Neural progenitor cell (in vitro differentiated cells): ENCODE results near the gene HIVEP1. TPM values are rescaled to one million over a fixed set of nuclear protein-coding genes. Genes with fewer than 3 reads are reported as not detected.

Experiments
- DNase-seq: peaks from one replicate; pipeline ENCODE4 v3.0.0-alpha.2; 2016; ENCODE audit warnings: low spot score
- H2AFZ ChIP-seq: fragments of 200-600 bp; sonication (generic); replicated peaks from 2 replicates; pipeline ENCODE4 v1.6.1; 2016; ENCODE audit warnings: antibody characterized with exemption
- H3F3A ChIP-seq: fragments of 200-600 bp; sonication (generic); 2 replicates; pipeline ENCODE4 v1.6.1; 2016; ENCODE audit warnings: antibody characterized with exemption, low read depth
- H3K27ac ChIP-seq: fragments of 200-600 bp; sonication (generic); 2 replicates; pipeline ENCODE4 v1.5.1; 2016; ENCODE audit warnings: mild to moderate bottlenecking
- H3K27me3 ChIP-seq: fragments of 200-600 bp; sonication (generic); 2 replicates; pipeline ENCODE4 v1.6.1; 2016; ENCODE audit warnings: mild to moderate bottlenecking, moderate library complexity
- H3K36me3 ChIP-seq: fragments of 200-600 bp; sonication (generic); 2 replicates; pipeline ENCODE4 v1.5.1; 2016
- H3K4me1 ChIP-seq: fragments of 200-600 bp; sonication (generic); 2 replicates; pipeline ENCODE4 v1.6.1; 2016; ENCODE audit warnings: mixed run types
- H3K4me2 ChIP-seq: fragments of 200-600 bp; sonication (generic); 2 replicates; pipeline ENCODE4 v1.6.1; 2016
- H3K4me3 ChIP-seq: fragments of 200-600 bp; sonication (generic); 2 replicates; pipeline ENCODE4 v1.5.1; 2016
- H3K79me2 ChIP-seq: fragments of 200-600 bp; sonication (generic); 2 replicates; pipeline ENCODE4 v1.6.1; 2016; ENCODE audit warnings: low read depth
- H3K9ac ChIP-seq: fragments of 200-600 bp; sonication (generic); 2 replicates; pipeline ENCODE4 v1.6.1; 2016
- H3K9me3 ChIP-seq: fragments of 200-600 bp; sonication (generic); 2 replicates; pipeline ENCODE4 v1.5.1; 2016; ENCODE audit warnings: low read depth
- H4K20me1 ChIP-seq: fragments of 200-600 bp; sonication (generic); 2 replicates; pipeline ENCODE4 v1.6.1; 2016; ENCODE audit warnings: low read depth
- H3K27ac Mint-ChIP-seq: 3 replicates; pipeline ENCODE4 v1.8.0; 2021; ENCODE audit warnings: mixed read lengths
- H3K27me3 Mint-ChIP-seq: 2 replicates; pipeline ENCODE4 v1.8.0; 2022; ENCODE audit warnings: low read depth, mild to moderate bottlenecking, inconsistent platforms, moderate library complexity, mixed read lengths; ENCODE audit not compliant: insufficient read depth
- H3K36me3 Mint-ChIP-seq: 3 replicates; pipeline ENCODE4 v1.8.0; 2021; ENCODE audit warnings: mixed read lengths
- H3K4me1 Mint-ChIP-seq: 3 replicates; pipeline ENCODE4 v1.8.0; 2021; ENCODE audit warnings: mixed read lengths
- H3K4me3 Mint-ChIP-seq: 3 replicates; pipeline ENCODE4 v1.8.0; 2021; ENCODE audit warnings: mild to moderate bottlenecking, moderate library complexity, mixed read lengths
- H3K9me3 Mint-ChIP-seq: 3 replicates; pipeline ENCODE4 v1.8.0; 2020; ENCODE audit warnings: mixed read lengths
- EZH2 ChIP-seq: fragments of 200-600 bp; sonication (generic); IDR thresholded peaks from 2 replicates; pipeline ENCODE4 v1.6.1; 2017; ENCODE audit warnings: antibody characterized with exemption, mild to moderate bottlenecking, moderate library complexity
- EZH2phosphoT487 ChIP-seq: fragments of 200-600 bp; sonication (generic); IDR thresholded peaks from 2 replicates; pipeline ENCODE4 v1.6.1; 2017; ENCODE audit warnings: antibody characterized with exemption
- total RNA-seq: library from RNA; depleted of rRNA; stranded (reverse); fragments of >200 nt; gene quantifications from 2 replicates; pipeline ENCODE4 v1.2.3, GENCODE V29; 2015; ENCODE audit warnings: low replicate concordance
- TF ChIP-seq, protein P1 (sequence below): fragments of 200-600 bp; sonication (generic); IDR thresholded peaks from 2 replicates; pipeline ENCODE4 v1.5.1; 2017; ENCODE audit warnings: antibody characterized with exemption, mild to moderate bottlenecking

The HIVEP1 gene
- total RNA-seq, 1 donor from 2014 or later, result 23.3 TPM

DNA sequence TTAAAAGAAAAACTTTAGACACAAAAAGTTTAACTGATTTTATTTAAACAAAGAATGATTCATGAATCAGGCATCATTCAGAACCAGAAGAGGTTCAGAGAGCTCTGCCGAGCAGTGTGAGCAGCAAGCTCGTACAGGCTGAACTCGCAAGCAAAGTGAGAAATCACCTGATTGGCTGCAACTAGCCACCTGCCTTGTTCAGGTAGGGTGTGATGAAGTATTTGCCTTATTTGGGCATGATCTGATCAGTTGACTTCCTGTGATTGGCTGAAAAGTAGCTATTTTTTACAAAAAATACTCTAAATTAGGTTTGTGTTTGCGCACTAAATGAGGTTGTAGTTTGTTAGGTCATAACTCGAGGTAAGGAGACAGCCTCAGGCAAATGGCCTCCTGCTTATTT lies 80.7 kb downstream of the HIVEP1 start:
- Histone ChIP-seq H3F3A (no peaks in the 10 kb centered on the region), H3K27ac (no peak overlapping the region), H4K20me1 (peaks cover 10% of the 10 kb centered on the region), H3K79me2 (peaks cover 21% of the 10 kb centered on the region), H3K9me3 (no peaks in the 10 kb centered on the region), H2AFZ (no peak overlapping the region), H3K4me1 (peaks cover 4% of the 10 kb centered on the region), H3K4me2 (no peak overlapping the region), H3K9ac (no peak overlapping the region), H3K36me3 (peaks cover 9% of the 10 kb centered on the region), H3K4me3 (no peak overlapping the region), H3K27me3 (no peaks in the 10 kb centered on the region)
- DNase-seq, result no peak
- Mint-ChIP-seq H3K36me3 (peaks cover 28% of the 10 kb centered on the region), H3K27me3 (no peaks in the 10 kb centered on the region), H3K27ac (no peak overlapping the region), H3K4me1 (no peaks in the 10 kb centered on the region), H3K4me3 (no peak overlapping the region), H3K9me3 (peaks cover 9% of the 10 kb centered on the region)
- TF ChIP-seq, protein P1, sequence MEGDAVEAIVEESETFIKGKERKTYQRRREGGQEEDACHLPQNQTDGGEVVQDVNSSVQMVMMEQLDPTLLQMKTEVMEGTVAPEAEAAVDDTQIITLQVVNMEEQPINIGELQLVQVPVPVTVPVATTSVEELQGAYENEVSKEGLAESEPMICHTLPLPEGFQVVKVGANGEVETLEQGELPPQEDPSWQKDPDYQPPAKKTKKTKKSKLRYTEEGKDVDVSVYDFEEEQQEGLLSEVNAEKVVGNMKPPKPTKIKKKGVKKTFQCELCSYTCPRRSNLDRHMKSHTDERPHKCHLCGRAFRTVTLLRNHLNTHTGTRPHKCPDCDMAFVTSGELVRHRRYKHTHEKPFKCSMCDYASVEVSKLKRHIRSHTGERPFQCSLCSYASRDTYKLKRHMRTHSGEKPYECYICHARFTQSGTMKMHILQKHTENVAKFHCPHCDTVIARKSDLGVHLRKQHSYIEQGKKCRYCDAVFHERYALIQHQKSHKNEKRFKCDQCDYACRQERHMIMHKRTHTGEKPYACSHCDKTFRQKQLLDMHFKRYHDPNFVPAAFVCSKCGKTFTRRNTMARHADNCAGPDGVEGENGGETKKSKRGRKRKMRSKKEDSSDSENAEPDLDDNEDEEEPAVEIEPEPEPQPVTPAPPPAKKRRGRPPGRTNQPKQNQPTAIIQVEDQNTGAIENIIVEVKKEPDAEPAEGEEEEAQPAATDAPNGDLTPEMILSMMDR, result no peak
- TF ChIP-seq EZH2phosphoT487 (no peak), EZH2 (no peak)

DNA sequence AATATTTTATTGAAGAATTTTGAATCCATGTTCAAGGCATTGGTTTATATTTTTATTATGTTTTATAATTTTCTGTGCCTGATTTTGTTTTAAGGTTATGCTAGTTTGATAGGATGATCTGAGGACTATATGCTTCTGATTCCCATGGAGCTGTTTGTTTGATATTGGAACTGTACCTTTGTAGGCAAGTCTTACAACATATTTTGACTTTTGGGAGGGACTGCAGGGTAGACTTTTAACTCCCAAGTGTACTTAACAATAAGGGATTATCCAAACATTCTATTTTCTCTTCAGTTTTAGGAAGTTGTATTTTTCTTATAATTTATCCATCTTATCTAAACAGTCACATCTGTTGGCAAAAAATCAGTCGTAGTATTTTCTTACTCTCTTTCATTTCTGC lies 82.6 kb downstream of the HIVEP1 start:
- Mint-ChIP-seq H3K27ac (no peak overlapping the region), H3K4me3 (no peak overlapping the region), H3K9me3 (peaks cover 9% of the 10 kb centered on the region), H3K36me3 (peaks cover 28% of the 10 kb centered on the region), H3K27me3 (no peaks in the 10 kb centered on the region), H3K4me1 (no peaks in the 10 kb centered on the region)
- Histone ChIP-seq H3K36me3 (peaks cover 5% of the 10 kb centered on the region), H3K79me2 (peaks cover 8% of the 10 kb centered on the region), H3F3A (no peaks in the 10 kb centered on the region), H3K4me2 (no peak overlapping the region), H4K20me1 (no peaks in the 10 kb centered on the region), H3K9ac (no peak overlapping the region), H2AFZ (no peak overlapping the region), H3K4me3 (no peak overlapping the region), H3K4me1 (peaks cover 4% of the 10 kb centered on the region), H3K27me3 (no peaks in the 10 kb centered on the region), H3K9me3 (no peaks in the 10 kb centered on the region), H3K27ac (no peak overlapping the region)
- no peak for DNase-seq
- no peak for TF ChIP-seq EZH2phosphoT487
- TF ChIP-seq, protein P1, result no peak
- no peak for TF ChIP-seq EZH2

DNA sequence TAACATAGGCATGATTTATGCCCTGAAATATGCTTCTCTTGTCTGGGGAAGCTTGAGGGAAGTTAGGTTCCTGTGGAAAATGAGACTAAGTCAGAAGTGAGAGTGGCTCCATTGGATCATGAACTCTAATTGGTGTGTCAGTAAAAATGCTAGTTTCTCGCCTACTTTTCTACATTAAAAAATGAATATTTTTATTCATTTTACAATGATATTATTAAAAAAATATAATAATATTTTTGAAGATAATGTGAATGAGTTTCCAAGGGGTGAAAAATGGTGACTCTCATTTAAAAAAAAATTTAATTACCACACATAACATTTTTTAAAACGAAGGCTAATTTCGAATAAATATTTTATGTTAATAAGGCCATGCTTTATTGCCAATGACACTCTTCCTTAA lies 84.2 kb downstream of the HIVEP1 start:
- Histone ChIP-seq H3K36me3 (peaks cover 4% of the 10 kb centered on the region), H3K79me2 (peaks cover 8% of the 10 kb centered on the region), H3K9me3 (no peaks in the 10 kb centered on the region), H3K27me3 (no peaks in the 10 kb centered on the region), H3K4me2 (no peak overlapping the region), H3K4me1 (no peaks in the 10 kb centered on the region), H3K9ac (no peak overlapping the region), H3K27ac (no peak overlapping the region), H2AFZ (no peak overlapping the region), H3F3A (no peaks in the 10 kb centered on the region), H3K4me3 (no peak overlapping the region), H4K20me1 (no peaks in the 10 kb centered on the region)
- Mint-ChIP-seq H3K4me1 (no peaks in the 10 kb centered on the region), H3K4me3 (no peak overlapping the region), H3K27ac (no peak overlapping the region), H3K9me3 (peaks cover 9% of the 10 kb centered on the region), H3K27me3 (no peaks in the 10 kb centered on the region), H3K36me3 (peaks cover 19% of the 10 kb centered on the region)
- TF ChIP-seq, protein P1, result no peak
- no peak for TF ChIP-seq EZH2
- no peak for TF ChIP-seq EZH2phosphoT487
- no peak for DNase-seq

DNA sequence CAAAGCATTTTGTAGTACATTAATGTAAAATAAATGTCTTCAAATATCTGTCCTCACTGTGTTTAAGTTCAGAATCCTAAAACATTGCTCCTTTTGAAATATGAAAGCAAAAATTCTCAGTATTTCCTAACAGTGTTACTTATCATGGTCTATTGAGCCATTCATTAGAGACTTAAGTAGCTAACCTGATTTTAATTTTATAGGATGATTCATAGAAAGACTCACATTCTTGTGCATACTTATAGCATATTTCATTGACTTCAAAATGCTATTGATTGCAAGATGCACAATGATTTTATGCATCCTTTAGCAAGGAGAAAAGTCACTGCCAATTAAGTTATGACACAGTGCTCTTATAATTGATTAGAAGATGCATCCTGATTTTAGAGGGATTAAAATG lies 85.7 kb downstream of the HIVEP1 start:
- H3K36me3 Mint-ChIP-seq, result peaks cover 9% of the 10 kb centered on the region
- Histone ChIP-seq H3K4me3 (no peak overlapping the region), H3K27ac (no peak overlapping the region), H3F3A (no peaks in the 10 kb centered on the region), H3K4me1 (no peaks in the 10 kb centered on the region), H3K36me3 (no peaks in the 10 kb centered on the region), H2AFZ (no peak overlapping the region), H4K20me1 (no peaks in the 10 kb centered on the region), H3K9me3 (no peaks in the 10 kb centered on the region), H3K79me2 (peaks cover 8% of the 10 kb centered on the region), H3K9ac (no peak overlapping the region), H3K27me3 (no peaks in the 10 kb centered on the region), H3K4me2 (no peak overlapping the region)
- H3K9me3 Mint-ChIP-seq, result peaks cover 5% of the 10 kb centered on the region
- no peak for TF ChIP-seq EZH2phosphoT487
- TF ChIP-seq, protein P1, result no peak
- TF ChIP-seq EZH2, result no peak
- H3K4me3 Mint-ChIP-seq, result no peak overlapping the region
- H3K27me3 Mint-ChIP-seq, result no peaks in the 10 kb centered on the region
- H3K4me1 Mint-ChIP-seq, result no peaks in the 10 kb centered on the region
- DNase-seq, result no peak
- H3K27ac Mint-ChIP-seq, result no peak overlapping the region
